HG02938 (cell line): ENCODE data around the gene TBC1D7.
A peak's percentile ranks its signal among the peaks of the same experiment; 100 is the strongest.

Experiments
- ATAC-seq: cut with Tn5 transposase; IDR thresholded peaks from one replicate; pipeline ENCODE4 v1.9.1; 2021; ENCODE audit warnings: mild to moderate bottlenecking, moderate library complexity; ENCODE audit not compliant: unreplicated experiment

The TBC1D7 gene

GRCh38 chr6:13328076-13328874 is at the start of gene TBC1D7:
Gene TBC1D7, minus strand, starts transcription at chr6:13328537. Its CDS starts 1,639 bp downstream, at chr6:13326898.
- peak; percentile 82 for ATAC-seq

- no peak for ATAC-seq
Observed at GRCh38 chr6:13377054-13377758, 48.9 kb upstream of the TBC1D7 start.

GRCh38 chr6:13375360-13375878 is 47.1 kb upstream of the TBC1D7 start:
- peak; percentile 88 for ATAC-seq

- no peak for ATAC-seq
Observed at GRCh38 chr6:13373919-13374318, 45.6 kb upstream of the TBC1D7 start.

- ATAC-seq = no peak
Observed at GRCh38 chr6:13373488-13373886, 45.1 kb upstream of the TBC1D7 start.

GRCh38 chr6:13372688-13373487 is 44.6 kb upstream of the TBC1D7 start:
- no peak for ATAC-seq

- ATAC-seq = no peak
Observed at GRCh38 chr6:13372076-13372475, 43.7 kb upstream of the TBC1D7 start.

GRCh38 chr6:13371421-13372072 is 43.2 kb upstream of the TBC1D7 start:
- no peak for ATAC-seq

- ATAC-seq = no peak
Observed at GRCh38 chr6:13370623-13371022, 42.3 kb upstream of the TBC1D7 start.

- ATAC-seq = no peak
Observed at GRCh38 chr6:13369591-13369990, 41.3 kb upstream of the TBC1D7 start.

- no peak for ATAC-seq
Observed at GRCh38 chr6:13368731-13369115, 40.4 kb upstream of the TBC1D7 start.

GRCh38 chr6:13368079-13368730 is 39.9 kb upstream of the TBC1D7 start:
- no peak for ATAC-seq

GRCh38 chr6:13367396-13367795 is 39.1 kb upstream of the TBC1D7 start:
- no peak for ATAC-seq

GRCh38 chr6:13365320-13365719 is 37.0 kb upstream of the TBC1D7 start:
- no peak for ATAC-seq

- no peak for ATAC-seq
Observed at GRCh38 chr6:13364842-13365241, 36.5 kb upstream of the TBC1D7 start.

GRCh38 chr6:13362412-13362811 is 34.1 kb upstream of the TBC1D7 start:
- no peak for ATAC-seq

- no peak for ATAC-seq
Observed at GRCh38 chr6:13360671-13361540, 32.6 kb upstream of the TBC1D7 start.

- ATAC-seq = no peak
Observed at GRCh38 chr6:13359287-13359686, 30.9 kb upstream of the TBC1D7 start.

GRCh38 chr6:13358511-13358910 is 30.2 kb upstream of the TBC1D7 start:
- ATAC-seq = no peak
